Heart left ventricle (tissue), 16 donors: ENCODE measurements around the gene NTRK2. TPM values are rescaled to one million over a fixed set of nuclear protein-coding genes. Genes with fewer than 3 reads are reported as not detected.

ENCODE experiments used
- ATAC-seq, 4 donors: fragments of 200-7000 bp; cut with Tn5 transposase; one replicate each; pipeline ENCODE4 v1.9.1; 2020 to 2022; ENCODE audit warnings: moderate library complexity in 4 of 4, mild to moderate bottlenecking in 3 of 4, moderate number of reproducible peaks in 1 of 4
- DNase-seq, 5 donors: peaks; one replicate each; pipeline ENCODE4 v3.0.0-alpha.2; 2020
- H3K27ac ChIP-seq, 12 donors: fragments of 200-600 bp; sonication (generic) in 4 of 12; one replicate each; pipeline versions ENCODE4 v1.5.0 to v1.8.0; 2016 to 2022; ENCODE audit warnings: mild to moderate bottlenecking in 2 of 12
- H3K27me3 ChIP-seq, 9 donors: fragments of 200-600 bp; sonication (generic) in 2 of 9; one replicate each; pipeline versions ENCODE4 v1.5.1 to v1.8.0; 2016 to 2022; ENCODE audit warnings: mild to moderate bottlenecking in 3 of 9
- H3K36me3 ChIP-seq, 9 donors: fragments of 200-600 bp; sonication (generic) in 2 of 9; one replicate each; pipeline versions ENCODE4 v1.5.0 to v1.8.0; 2018 to 2022; ENCODE audit warnings: mild to moderate bottlenecking in 2 of 9
- H3K4me1 ChIP-seq, 12 donors: fragments of 200-600 bp; sonication (generic) in 4 of 12; one replicate each; pipeline versions ENCODE4 v1.5.0 to v1.8.0; 2016 to 2022; ENCODE audit warnings: mild to moderate bottlenecking in 3 of 12
- H3K4me3 ChIP-seq, 12 donors: fragments of 200-600 bp; sonication (generic) in 4 of 12; one replicate each; pipeline versions ENCODE4 v1.5.0 to v1.8.0; 2017 to 2022; ENCODE audit warnings: mild to moderate bottlenecking in 9 of 12, moderate library complexity in 4 of 12
- H3K9me3 ChIP-seq, 12 donors: fragments of 200-600 bp; sonication (generic) in 4 of 12; one replicate each; pipeline versions ENCODE4 v1.5.0 to v1.8.0; 2016 to 2022; ENCODE audit warnings: mild to moderate bottlenecking in 1 of 12
- CTCF ChIP-seq, 12 donors: fragments of 200-600 bp; sonication (generic) in 4 of 12; IDR thresholded peaks; one replicate each; pipeline versions ENCODE4 v1.5.0 to v1.8.0; 2018 to 2022; ENCODE audit warnings: antibody characterized with exemption in 12 of 12, mild to moderate bottlenecking in 5 of 12
- POLR2A ChIP-seq, 2 donors: fragments of 450-650 bp; IDR thresholded peaks; one replicate each; pipeline ENCODE4 v1.6.1; 2017; ENCODE audit warnings: antibody characterized with exemption in 2 of 2, mild to moderate bottlenecking in 2 of 2, moderate library complexity in 2 of 2
- WGBS, 4 donors: extraction: QIAGEN DNeasy Blood & Tissue Kit in 2 of 4; methylation state at CpG; one replicate each; pipeline versions ENCODE4 v1.1.5 to v1.1.7; 2013 to 2018; 5-methylcytosine and 5-hydroxymethylcytosine counted together
- intact Hi-C, 10 donors: fragments of 100-400 bp; cut with DNase I; formaldehyde crosslinking; loops; one replicate each; pipeline versions ENCODE4 v1.11.1 to v1.14.2; 2022
- polyA plus RNA-seq, 2 donors: library from polyadenylated mRNA; stranded (reverse); fragments of 200-250 nt; gene quantifications; one replicate each; pipeline ENCODE4 v1.2.3, GENCODE V29; 2013
- total RNA-seq, 9 donors: library from RNA; depleted of rRNA in 2 of 9; stranded (reverse); fragments of >200 nt in 2 of 9; fragmentation: NEBNext Ultra II Directional in 3 of 9; extraction: Animal tissue kit (Norgen Biotek cat#: 25700) in 3 of 9; gene quantifications; one replicate each; pipeline versions ENCODE4 v1.1.0 to v1.2.4, GENCODE V29; 2016 to 2023
- donor health status: ischemic (EF 13 %, LVEDD 7.1; RV severe dilation, severe dysfunction).
- donor health status: healthy with polysubstance abuse.
- donor health status: DM: no; HTN: yes; CAD: no.
- donor health status: DM: no; HTN: no; CAD: no.
- donor health status: ischemic (EF 25% LVEDD 6.9; RV normal size, moderate dysfunction).
- donor health status: ischemic (EF 25% LVEDD 5.7; RV mildly dilated, moderate dysfunction).
- donor health status: healthy.
- donor health status: DM: yes; HTN: yes; CAD: no.
- donor health status: ischemic (EF 35%, LVEDD 5.7; RV mildly dilated, moderate dysfunction).
- donor health status: nonischemic (EF 11% LVEDD 7.7; RV severe dilation, severe dysfunction).
- donor health status: DM: yes; HTN: yes; CAD: no.
- donor health status: PGD.
- donor health status: ischemic (EF 29% LVEDD 5.4; RV normal size, mild dysfunction).
- donor health status: nonischemic (EF 23%, LVEDD 6.1; RV moderate dilation, normal function).

NTRK2 gene
- total and polyA plus RNA-seq, 11 donors: 0.86 to 16.0 (median 2.4) TPM

GRCh38 chr9:84932915-84933527 is 263.5 kb downstream of the NTRK2 start:
- no peak for ATAC-seq
- 81 to 89% (median 86%) methylated on average over 6 of the region's 6 CpGs for WGBS, 4 donors
- intact Hi-C loops: no loop called here
- H3K27ac ChIP-seq: no peak overlapping the region
- H3K27me3 ChIP-seq: no peaks in the 10 kb centered on the region
- H3K4me3 ChIP-seq: no peak overlapping the region
- TF ChIP-seq CTCF (IDR thresholded peaks at IDR 0.05) (peak in 3 of 12 donors; percentile 15 to 21 (median 19)), POLR2A (IDR thresholded peaks at IDR 0.05) (no peak)
- no peaks in the 10 kb centered on the region for H3K9me3 ChIP-seq
- no peak for DNase-seq
- H3K4me1 ChIP-seq: no peaks in the 10 kb centered on the region
- H3K36me3 ChIP-seq: no peaks in the 10 kb centered on the region

GRCh38 chr9:84935528-84936117 is 266.1 kb downstream of the NTRK2 start:
- no peaks in the 10 kb centered on the region for H3K36me3 ChIP-seq
- no peak overlapping the region for H3K27ac ChIP-seq
- no peak overlapping the region for H3K4me3 ChIP-seq
- DNase-seq (no peak), ATAC-seq (no peak)
- intact Hi-C loops: no loop called here
- no peaks in the 10 kb centered on the region for H3K27me3 ChIP-seq
- H3K9me3 ChIP-seq: no peaks in the 10 kb centered on the region
- TF ChIP-seq POLR2A (IDR thresholded peaks at IDR 0.05) (no peak), CTCF (IDR thresholded peaks at IDR 0.05) (no peak)
- no peaks in the 10 kb centered on the region for H3K4me1 ChIP-seq

GRCh38 chr9:84937180-84937579 is 267.7 kb downstream of the NTRK2 start:
- no peak for TF ChIP-seq POLR2A (IDR thresholded peaks at IDR 0.05)
- TF ChIP-seq CTCF (IDR thresholded peaks at IDR 0.05): no peak
- no peak overlapping the region for H3K4me3 ChIP-seq
- WGBS, 4 donors: 84 to 95% (median 92%) methylated on average over 2 of the region's 2 CpGs
- intact Hi-C loops: no loop called here
- no peaks in the 10 kb centered on the region for H3K4me1 ChIP-seq
- H3K9me3 ChIP-seq: no peaks in the 10 kb centered on the region
- ATAC-seq (no peak), DNase-seq (no peak)
- no peaks in the 10 kb centered on the region for H3K27me3 ChIP-seq
- H3K36me3 ChIP-seq: no peaks in the 10 kb centered on the region
- no peak overlapping the region for H3K27ac ChIP-seq

- no peaks in the 10 kb centered on the region for H3K4me1 ChIP-seq
- ATAC-seq (no peak), DNase-seq (no peak)
- H3K27ac ChIP-seq: no peak overlapping the region
- no peaks in the 10 kb centered on the region for H3K9me3 ChIP-seq
- intact Hi-C loops: no loop called here
- TF ChIP-seq POLR2A (IDR thresholded peaks at IDR 0.05) (no peak), CTCF (IDR thresholded peaks at IDR 0.05) (no peak)
- 66 to 77% (median 72%) methylated on average over 3 of the region's 3 CpGs for WGBS, 4 donors
- no peak overlapping the region for H3K4me3 ChIP-seq
- no peaks in the 10 kb centered on the region for H3K27me3 ChIP-seq
- H3K36me3 ChIP-seq: no peaks in the 10 kb centered on the region
Measured at GRCh38 chr9:84937581-84937980, 268.1 kb downstream of the NTRK2 start.
